ENCODE measurements around the gene CLVS2.

The CLVS2 gene, protein sequence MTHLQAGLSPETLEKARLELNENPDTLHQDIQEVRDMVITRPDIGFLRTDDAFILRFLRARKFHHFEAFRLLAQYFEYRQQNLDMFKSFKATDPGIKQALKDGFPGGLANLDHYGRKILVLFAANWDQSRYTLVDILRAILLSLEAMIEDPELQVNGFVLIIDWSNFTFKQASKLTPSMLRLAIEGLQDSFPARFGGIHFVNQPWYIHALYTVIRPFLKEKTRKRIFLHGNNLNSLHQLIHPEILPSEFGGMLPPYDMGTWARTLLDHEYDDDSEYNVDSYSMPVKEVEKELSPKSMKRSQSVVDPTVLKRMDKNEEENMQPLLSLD

DNA sequence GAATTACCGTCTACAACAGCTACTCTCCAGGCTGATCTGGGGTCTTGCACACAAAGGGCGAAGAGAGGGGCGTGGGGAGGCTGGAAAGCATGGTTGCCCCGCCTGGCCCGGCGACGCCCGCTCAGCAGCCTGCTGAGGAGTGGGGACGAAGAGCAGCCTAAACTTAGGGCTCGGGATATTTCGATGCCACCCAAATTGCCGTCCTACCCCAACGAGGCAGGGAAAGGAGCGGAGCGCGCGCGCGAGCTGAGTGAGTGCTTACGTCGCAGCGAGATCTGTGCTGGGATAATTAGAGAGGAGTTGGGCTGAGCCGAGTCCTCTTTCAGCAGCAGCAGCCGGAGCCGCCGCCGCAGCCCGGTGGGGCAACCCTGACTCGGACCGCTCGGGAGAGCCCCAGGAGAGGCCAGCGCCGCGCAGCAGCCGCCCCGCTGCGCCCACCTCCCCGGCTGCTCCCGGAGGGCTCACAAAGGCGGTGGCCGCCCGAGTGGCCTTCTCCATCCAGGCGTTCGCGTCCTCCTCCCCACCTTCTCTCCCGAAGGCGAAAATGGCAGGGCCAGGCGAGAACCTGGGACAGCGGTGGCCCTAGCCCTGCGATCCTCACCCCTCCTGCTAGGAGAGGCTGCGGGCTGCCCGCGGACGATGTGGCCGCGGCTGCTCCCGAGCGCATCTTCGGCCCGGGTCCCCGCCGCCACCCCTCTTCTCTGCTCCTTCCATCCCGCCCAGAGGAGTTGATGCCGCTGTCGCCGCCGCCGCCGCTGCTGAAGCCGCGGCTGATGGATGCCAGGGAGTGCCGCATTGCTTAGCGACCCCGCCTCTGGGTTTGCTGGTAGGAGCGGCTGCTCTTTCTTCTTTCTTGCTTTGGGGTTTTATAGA is at the start of gene CLVS2:
TSS of gene CLVS2 (plus strand) at position 315 of the 873 bp plus-strand sequence. CDS start 1,543 bp downstream, outside the sequence.
- in situ Hi-C loops (cut with HindIII; ENCODE audit: low sequenced_read_pairs): no loop called here
- peak within 1 kb of the TSS; percentile 46 for H3K4me3 ChIP-seq (ENCODE audit: low read depth, low read length)
- TF ChIP-seq, protein P1, sequence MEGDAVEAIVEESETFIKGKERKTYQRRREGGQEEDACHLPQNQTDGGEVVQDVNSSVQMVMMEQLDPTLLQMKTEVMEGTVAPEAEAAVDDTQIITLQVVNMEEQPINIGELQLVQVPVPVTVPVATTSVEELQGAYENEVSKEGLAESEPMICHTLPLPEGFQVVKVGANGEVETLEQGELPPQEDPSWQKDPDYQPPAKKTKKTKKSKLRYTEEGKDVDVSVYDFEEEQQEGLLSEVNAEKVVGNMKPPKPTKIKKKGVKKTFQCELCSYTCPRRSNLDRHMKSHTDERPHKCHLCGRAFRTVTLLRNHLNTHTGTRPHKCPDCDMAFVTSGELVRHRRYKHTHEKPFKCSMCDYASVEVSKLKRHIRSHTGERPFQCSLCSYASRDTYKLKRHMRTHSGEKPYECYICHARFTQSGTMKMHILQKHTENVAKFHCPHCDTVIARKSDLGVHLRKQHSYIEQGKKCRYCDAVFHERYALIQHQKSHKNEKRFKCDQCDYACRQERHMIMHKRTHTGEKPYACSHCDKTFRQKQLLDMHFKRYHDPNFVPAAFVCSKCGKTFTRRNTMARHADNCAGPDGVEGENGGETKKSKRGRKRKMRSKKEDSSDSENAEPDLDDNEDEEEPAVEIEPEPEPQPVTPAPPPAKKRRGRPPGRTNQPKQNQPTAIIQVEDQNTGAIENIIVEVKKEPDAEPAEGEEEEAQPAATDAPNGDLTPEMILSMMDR (IDR thresholded peaks at IDR 0.05; ENCODE audit: low read depth, low read length): no peak
- peak; percentile 55 for DNase-seq (ENCODE audit: low read depth, low spot score)

DNA sequence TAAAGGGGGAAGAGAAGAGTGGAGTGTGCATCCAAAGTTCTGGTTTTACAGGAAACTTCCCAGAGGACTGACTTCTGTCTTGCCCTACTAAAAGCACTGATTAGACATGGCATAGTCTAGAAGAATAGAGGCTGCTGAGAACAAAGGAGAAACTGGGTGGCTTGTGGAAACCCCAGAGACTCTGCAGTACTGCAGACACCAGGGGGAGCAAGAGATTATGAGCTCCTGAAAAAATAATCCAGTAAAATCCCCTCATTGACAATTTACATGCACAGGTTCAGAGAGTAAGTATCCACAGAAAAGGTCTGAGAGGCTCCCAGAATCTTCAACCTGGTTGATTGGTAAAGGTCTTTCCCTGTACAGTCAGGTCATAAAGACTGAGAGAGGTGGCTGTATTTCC is 48.7 kb upstream of the CLVS2 start:
- no peak overlapping the region for H3K4me3 ChIP-seq (ENCODE audit: low read depth, low read length)
- in situ Hi-C loops (cut with HindIII; ENCODE audit: low sequenced_read_pairs): no loop called here
- TF ChIP-seq, protein P1 (IDR thresholded peaks at IDR 0.05; ENCODE audit: low read depth, low read length): peak; percentile 69
- peak; percentile 26 for DNase-seq (ENCODE audit: low read depth, low spot score)

DNA sequence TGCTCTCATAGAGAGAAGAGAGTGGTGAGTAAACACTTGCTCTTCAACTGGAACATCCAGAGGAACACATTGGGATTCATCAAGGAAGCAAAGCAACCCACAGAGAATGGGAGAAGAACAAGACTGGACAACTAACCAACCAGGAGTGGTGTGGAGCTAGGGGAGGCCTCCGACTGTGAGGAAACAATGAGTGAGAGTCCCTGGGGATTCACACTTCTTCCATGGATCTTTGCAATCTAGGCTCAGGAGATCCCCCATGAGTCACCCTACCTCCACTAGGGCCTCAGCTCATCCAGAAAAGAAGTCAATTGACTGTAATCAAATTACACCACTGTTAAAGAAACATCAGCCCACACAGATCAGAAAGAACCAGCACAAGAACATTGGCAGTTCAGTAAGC is 42.3 kb upstream of the CLVS2 start:
- in situ Hi-C loops (cut with HindIII; ENCODE audit: low sequenced_read_pairs): no loop called here
- DNase-seq (ENCODE audit: low read depth, low spot score): no peak
- TF ChIP-seq, protein P1 (IDR thresholded peaks at IDR 0.05; ENCODE audit: low read depth, low read length): no peak
- H3K4me3 ChIP-seq (ENCODE audit: low read depth, low read length): no peak overlapping the region

DNA sequence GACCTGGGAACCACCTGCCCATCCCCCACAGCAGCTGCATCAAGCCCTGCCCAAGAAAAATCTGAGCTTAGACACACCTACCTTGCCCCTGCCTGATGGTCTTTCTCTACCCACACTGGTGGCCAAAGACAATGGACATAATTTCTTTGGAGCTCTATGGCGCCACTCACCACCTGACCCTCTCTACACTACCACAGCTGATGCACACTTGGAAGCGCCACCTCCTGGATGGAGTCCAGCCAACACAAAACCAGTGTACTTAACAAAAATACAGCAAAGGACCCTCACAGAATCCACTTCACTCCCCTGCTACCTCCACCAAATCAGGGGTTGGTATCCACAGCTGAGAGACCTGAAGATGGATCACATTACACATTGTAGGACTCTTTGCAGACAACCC is 39.7 kb upstream of the CLVS2 start:
- no peak overlapping the region for H3K4me3 ChIP-seq (ENCODE audit: low read depth, low read length)
- TF ChIP-seq, protein P1 (IDR thresholded peaks at IDR 0.05; ENCODE audit: low read depth, low read length): no peak
- in situ Hi-C loops (cut with HindIII; ENCODE audit: low sequenced_read_pairs): no loop called here
- no peak for DNase-seq (ENCODE audit: low read depth, low spot score)

DNA sequence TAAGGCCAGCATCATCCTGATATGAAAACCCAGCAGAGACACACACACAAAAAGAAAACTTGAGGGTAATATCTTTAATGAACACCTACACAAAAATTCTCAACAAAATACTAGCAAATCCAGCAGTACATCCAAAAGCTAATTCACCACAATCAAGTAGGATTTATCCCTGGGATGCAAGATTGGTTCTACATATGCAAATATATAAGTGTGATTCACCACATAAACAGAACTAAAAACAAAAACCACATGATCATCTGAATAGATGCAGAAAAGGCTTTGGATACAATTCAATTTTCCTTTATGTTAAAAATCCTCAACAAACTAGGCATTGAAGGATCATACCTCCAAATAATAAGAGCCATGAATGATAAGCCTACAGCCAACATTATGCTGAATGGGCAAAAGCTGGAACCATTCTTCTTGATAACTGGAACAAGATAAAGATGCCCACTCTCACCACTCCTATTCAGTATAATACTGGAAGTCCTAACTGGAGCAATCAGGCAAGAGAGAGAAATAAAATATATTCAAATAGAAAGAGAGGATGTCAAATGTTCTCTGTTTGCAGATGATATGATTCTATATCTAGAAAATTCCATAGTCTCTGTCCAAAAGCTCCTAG is 33.9 kb upstream of the CLVS2 start:
- TF ChIP-seq, protein P1 (IDR thresholded peaks at IDR 0.05; ENCODE audit: low read depth, low read length): no peak
- in situ Hi-C loops (cut with HindIII; ENCODE audit: low sequenced_read_pairs): no loop called here
- H3K4me3 ChIP-seq (ENCODE audit: low read depth, low read length): no peak overlapping the region
- DNase-seq (ENCODE audit: low read depth, low spot score): no peak

DNA sequence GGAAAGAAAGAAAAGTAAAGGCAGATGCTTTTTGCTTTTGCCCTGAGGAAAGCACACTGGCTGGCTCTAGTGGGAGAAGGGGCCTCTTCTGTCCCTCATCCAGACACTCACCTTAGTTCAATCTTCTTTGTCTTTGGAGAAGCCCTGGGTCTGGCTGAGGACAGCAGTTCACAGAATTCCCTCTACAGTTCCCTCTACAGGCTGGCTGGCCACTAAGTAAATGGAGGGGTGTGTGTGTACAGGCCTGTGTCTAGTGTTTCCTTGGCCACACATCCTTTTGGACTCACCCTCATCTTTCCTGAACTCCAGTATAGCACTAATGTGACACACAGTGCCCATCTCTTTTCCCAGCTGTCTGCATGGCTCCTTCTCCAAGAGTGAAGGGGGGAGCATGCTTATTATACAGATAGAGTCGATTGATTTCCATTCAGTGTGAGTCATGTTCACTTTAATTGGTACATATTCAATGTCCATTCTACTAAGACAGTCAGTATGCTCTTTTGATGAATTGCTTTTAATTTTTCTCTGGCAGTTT is 26.0 kb upstream of the CLVS2 start:
- DNase-seq (ENCODE audit: low read depth, low spot score): no peak
- in situ Hi-C loops (cut with HindIII; ENCODE audit: low sequenced_read_pairs): no loop called here
- H3K4me3 ChIP-seq (ENCODE audit: low read depth, low read length): no peak overlapping the region
- TF ChIP-seq, protein P1 (IDR thresholded peaks at IDR 0.05; ENCODE audit: low read depth, low read length): no peak

Measured in astrocyte of the spinal cord (primary cell).